Activated T-cell treated with anti-CD3 and anti-CD28 coated beads, Interleukin-2, amount 50 U/mL, for 24 hours (primary cell): ENCODE measurements around the gene TMEM236.

Experiments
- DNase-seq: peaks from one replicate; pipeline ENCODE4 v3.0.0-alpha.2; 2020
- H3K27ac Mint-ChIP-seq: 2 replicates; pipeline ENCODE4 v1.8.0; 2020; ENCODE audit warnings: mild to moderate bottlenecking, mixed read lengths
- H3K27me3 Mint-ChIP-seq: 2 replicates; pipeline ENCODE4 v1.8.0; 2020; ENCODE audit warnings: mixed read lengths
- H3K36me3 Mint-ChIP-seq: 2 replicates; pipeline ENCODE4 v1.8.0; 2020; ENCODE audit warnings: low read depth, mixed read lengths
- H3K4me1 Mint-ChIP-seq: 2 replicates; pipeline ENCODE4 v1.8.0; 2020; ENCODE audit warnings: low read depth, mixed read lengths
- H3K4me3 Mint-ChIP-seq: 2 replicates; pipeline ENCODE4 v1.8.0; 2020; ENCODE audit warnings: mild to moderate bottlenecking, moderate library complexity, mixed read lengths
- H3K9me3 Mint-ChIP-seq: 2 replicates; pipeline ENCODE4 v1.8.0; 2020; ENCODE audit warnings: mixed read lengths

The TMEM236 gene

GRCh38 chr10:17733620-17734019, 18.4 kb upstream of the TMEM236 start:
- Mint-ChIP-seq H3K36me3 (no peaks in the 10 kb centered on the region), H3K4me1 (no peaks in the 10 kb centered on the region), H3K27ac (no peak overlapping the region), H3K27me3 (peaks cover 3% of the 10 kb centered on the region), H3K4me3 (no peak overlapping the region), H3K9me3 (no peaks in the 10 kb centered on the region)
- DNase-seq = no peak

- H3K27ac Mint-ChIP-seq = no peak overlapping the region
Observed at GRCh38 chr10:17734432-17735080, 17.4 kb upstream of the TMEM236 start.

GRCh38 chr10:17735166-17735941, 16.6 kb upstream of the TMEM236 start:
- Mint-ChIP-seq H3K36me3 (no peaks in the 10 kb centered on the region), H3K27ac (no peak overlapping the region), H3K4me1 (no peaks in the 10 kb centered on the region), H3K9me3 (no peaks in the 10 kb centered on the region), H3K4me3 (no peak overlapping the region), H3K27me3 (peaks cover 3% of the 10 kb centered on the region)
- no peak for DNase-seq

More at GRCh38 chr10:17734432-17735080, 17.4 kb upstream of the TMEM236 start:
- H3K4me1 Mint-ChIP-seq = no peaks in the 10 kb centered on the region
- H3K36me3 Mint-ChIP-seq = no peaks in the 10 kb centered on the region
- H3K9me3 Mint-ChIP-seq = no peaks in the 10 kb centered on the region
- H3K27me3 Mint-ChIP-seq = peaks cover 3% of the 10 kb centered on the region
- no peak overlapping the region for H3K4me3 Mint-ChIP-seq
- no peak for DNase-seq

- H3K36me3 Mint-ChIP-seq = no peaks in the 10 kb centered on the region
- no peak overlapping the region for H3K27ac Mint-ChIP-seq
- peaks cover 3% of the 10 kb centered on the region for H3K27me3 Mint-ChIP-seq
- DNase-seq = no peak
- H3K4me1 Mint-ChIP-seq = no peaks in the 10 kb centered on the region
- no peaks in the 10 kb centered on the region for H3K9me3 Mint-ChIP-seq
- no peak overlapping the region for H3K4me3 Mint-ChIP-seq
Observed at GRCh38 chr10:17736223-17736622, 15.8 kb upstream of the TMEM236 start.

- Mint-ChIP-seq H3K4me3 (no peak overlapping the region), H3K9me3 (no peaks in the 10 kb centered on the region), H3K27ac (no peak overlapping the region), H3K27me3 (peaks cover 3% of the 10 kb centered on the region), H3K36me3 (no peaks in the 10 kb centered on the region), H3K4me1 (no peaks in the 10 kb centered on the region)
- no peak for DNase-seq
Observed at GRCh38 chr10:17737027-17737965, 14.7 kb upstream of the TMEM236 start.

- no peak overlapping the region for H3K27ac Mint-ChIP-seq
- peaks cover 3% of the 10 kb centered on the region for H3K27me3 Mint-ChIP-seq
- no peak overlapping the region for H3K4me3 Mint-ChIP-seq
- no peaks in the 10 kb centered on the region for H3K36me3 Mint-ChIP-seq
- peaks cover 5% of the 10 kb centered on the region for H3K4me1 Mint-ChIP-seq
- no peak for DNase-seq
- no peaks in the 10 kb centered on the region for H3K9me3 Mint-ChIP-seq
Observed at GRCh38 chr10:17740668-17741067, 11.3 kb upstream of the TMEM236 start.

GRCh38 chr10:17742918-17743317, 9.1 kb upstream of the TMEM236 start:
- Mint-ChIP-seq H3K27ac (no peak overlapping the region), H3K4me1 (peaks cover 5% of the 10 kb centered on the region), H3K9me3 (no peaks in the 10 kb centered on the region), H3K27me3 (no peaks in the 10 kb centered on the region), H3K36me3 (no peaks in the 10 kb centered on the region), H3K4me3 (no peak overlapping the region)
- DNase-seq = peak; percentile 76

- H3K9me3 Mint-ChIP-seq = no peaks in the 10 kb centered on the region
- H3K27ac Mint-ChIP-seq = no peak overlapping the region
- DNase-seq = no peak
- no peaks in the 10 kb centered on the region for H3K36me3 Mint-ChIP-seq
- H3K4me1 Mint-ChIP-seq = peaks cover 5% of the 10 kb centered on the region
- no peaks in the 10 kb centered on the region for H3K27me3 Mint-ChIP-seq
- H3K4me3 Mint-ChIP-seq = no peak overlapping the region
Observed at GRCh38 chr10:17743437-17743836, 8.6 kb upstream of the TMEM236 start.

GRCh38 chr10:17744341-17744861, 7.6 kb upstream of the TMEM236 start:
- no peak overlapping the region for H3K4me3 Mint-ChIP-seq
- peaks cover 5% of the 10 kb centered on the region for H3K4me1 Mint-ChIP-seq
- H3K27ac Mint-ChIP-seq = no peak overlapping the region
- no peak for DNase-seq
- H3K27me3 Mint-ChIP-seq = no peaks in the 10 kb centered on the region
- no peaks in the 10 kb centered on the region for H3K36me3 Mint-ChIP-seq
- no peaks in the 10 kb centered on the region for H3K9me3 Mint-ChIP-seq

- no peak overlapping the region for H3K4me3 Mint-ChIP-seq
Observed at GRCh38 chr10:17747883-17748550, 4.0 kb upstream of the TMEM236 start.

GRCh38 chr10:17749890-17750289, 2.1 kb upstream of the TMEM236 start:
- Mint-ChIP-seq H3K27ac (no peak overlapping the region), H3K27me3 (no peaks in the 10 kb centered on the region), H3K9me3 (no peaks in the 10 kb centered on the region), H3K4me1 (no peaks in the 10 kb centered on the region), H3K4me3 (no peak overlapping the region), H3K36me3 (no peaks in the 10 kb centered on the region)
- no peak for DNase-seq

More at GRCh38 chr10:17747883-17748550, 4.0 kb upstream of the TMEM236 start:
- no peak for DNase-seq
- no peak overlapping the region for H3K27ac Mint-ChIP-seq
- peaks cover 5% of the 10 kb centered on the region for H3K4me1 Mint-ChIP-seq
- H3K27me3 Mint-ChIP-seq = no peaks in the 10 kb centered on the region
- no peaks in the 10 kb centered on the region for H3K9me3 Mint-ChIP-seq
- no peaks in the 10 kb centered on the region for H3K36me3 Mint-ChIP-seq

GRCh38 chr10:17756557-17757217, 4.7 kb downstream of the TMEM236 start:
- Mint-ChIP-seq H3K27ac (no peak overlapping the region), H3K4me1 (peaks cover 4% of the 10 kb centered on the region), H3K4me3 (no peak overlapping the region), H3K9me3 (no peaks in the 10 kb centered on the region), H3K27me3 (no peaks in the 10 kb centered on the region), H3K36me3 (no peaks in the 10 kb centered on the region)
- no peak for DNase-seq

GRCh38 chr10:17758200-17758599, 6.2 kb downstream of the TMEM236 start:
- H3K36me3 Mint-ChIP-seq = no peaks in the 10 kb centered on the region
- H3K4me3 Mint-ChIP-seq = no peak overlapping the region
- no peak for DNase-seq
- no peaks in the 10 kb centered on the region for H3K9me3 Mint-ChIP-seq
- H3K27me3 Mint-ChIP-seq = no peaks in the 10 kb centered on the region
- H3K4me1 Mint-ChIP-seq = peaks cover 4% of the 10 kb centered on the region
- no peak overlapping the region for H3K27ac Mint-ChIP-seq
